ENCODE results near the gene RNF181.
"Not testable (repeated sequence)": the region's sequence is repeated elsewhere in the genome, so short reads cannot be mapped to it uniquely, and the experiment has no call there.

RNF181 gene

GRCh38 chr2:85595301-85596025, at the start of gene RNF181:
Gene RNF181, plus strand, starts transcription at chr2:85595745. Its CDS starts 19 bp downstream, at chr2:85595764.
- DNase-seq: peak; percentile 90

- DNase-seq: no peak
Observed at GRCh38 chr2:85545780-85546240, 49.7 kb upstream of the RNF181 start.

- no peak for DNase-seq
Observed at GRCh38 chr2:85547089-85547858, 48.3 kb upstream of the RNF181 start.

DNA sequence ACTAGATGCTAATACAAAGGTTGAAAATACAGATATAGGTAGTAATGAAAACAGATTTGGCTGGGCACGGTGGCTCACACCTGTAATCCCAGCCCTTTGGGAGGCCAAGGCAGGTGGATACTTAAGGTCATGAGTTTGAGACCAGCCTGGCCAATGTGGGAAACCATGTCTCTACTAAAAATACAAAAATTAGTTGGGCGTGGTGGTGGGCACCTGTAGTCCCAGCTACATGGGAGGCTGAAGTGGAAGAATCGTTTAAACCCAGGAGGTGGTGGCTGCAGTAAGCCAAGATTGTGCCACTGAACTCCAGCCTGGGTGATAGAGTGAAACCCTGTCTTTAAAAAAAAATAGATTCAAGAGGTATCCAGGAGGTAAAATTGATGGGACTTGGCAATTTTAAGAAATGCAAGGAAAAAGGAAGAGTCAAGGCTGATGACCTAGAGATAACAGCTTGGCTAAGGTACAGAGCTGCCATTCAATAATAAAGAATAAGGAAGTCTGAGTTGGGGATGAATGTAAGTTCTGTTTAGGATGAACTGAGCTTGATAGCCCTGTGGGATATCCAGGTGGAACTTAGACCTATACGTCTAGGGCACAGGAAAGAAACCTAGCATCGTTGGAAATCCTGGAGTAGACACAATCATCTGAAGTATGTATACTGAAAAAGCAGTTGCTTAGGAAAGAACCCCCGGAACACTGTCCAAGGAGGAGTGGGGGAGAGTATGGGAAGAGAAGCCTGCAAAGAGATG, 47.5 kb upstream of the RNF181 start:
- no peak for DNase-seq

DNA sequence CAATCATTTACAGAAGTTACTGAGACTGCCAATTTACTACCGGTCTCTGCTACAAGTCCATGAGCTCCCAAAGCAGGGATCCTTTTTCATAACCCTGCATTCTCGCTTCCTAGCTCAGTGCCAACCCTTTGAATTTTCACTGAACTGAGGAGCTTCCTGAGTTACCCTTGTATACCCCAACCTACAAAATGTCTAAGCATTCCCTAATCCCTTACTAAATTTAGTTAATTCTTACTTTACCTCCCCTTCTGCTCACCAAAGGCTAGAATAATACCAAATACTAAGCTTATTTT, 47.0 kb upstream of the RNF181 start:
- DNase-seq: no peak

DNA sequence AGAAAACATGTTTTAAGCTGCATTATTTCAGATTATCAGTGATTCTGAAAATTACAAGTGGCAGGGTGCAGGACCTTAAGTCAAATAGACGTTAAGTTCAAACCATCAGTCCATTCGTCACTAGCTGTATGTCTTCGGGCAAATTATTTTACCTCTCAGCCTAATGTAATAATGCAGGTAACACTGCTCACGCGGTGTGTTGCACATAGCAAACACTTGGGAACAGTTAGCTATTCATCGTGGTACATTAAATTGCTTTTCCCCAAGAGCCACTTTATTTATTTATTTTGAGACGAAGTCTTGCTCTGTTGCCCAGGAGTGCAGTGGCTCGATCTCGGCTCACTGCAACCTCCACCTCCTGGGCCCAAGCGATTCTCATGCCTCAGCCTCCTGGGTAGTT, 46.5 kb upstream of the RNF181 start:
- no peak for DNase-seq

DNA sequence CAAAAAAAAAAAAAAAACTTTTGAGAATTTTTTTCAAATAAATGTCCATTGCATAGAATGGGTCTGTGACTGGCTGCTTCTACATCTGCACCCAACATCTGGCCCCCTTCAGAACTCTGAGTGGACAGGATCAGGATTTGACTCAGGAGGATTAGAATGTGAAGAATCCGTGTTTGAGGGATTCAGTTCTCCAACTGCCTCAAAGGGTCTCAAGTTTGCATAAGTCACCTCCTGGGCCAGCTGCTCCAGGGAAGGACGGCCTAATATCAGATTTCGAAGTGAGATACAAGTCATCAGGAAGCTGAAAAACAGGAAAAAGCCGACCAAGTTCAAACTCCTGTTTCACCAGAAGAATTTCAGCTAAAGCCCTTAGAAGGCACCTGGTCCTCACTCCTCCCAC, 45.7 kb upstream of the RNF181 start:
- no peak for DNase-seq

DNA sequence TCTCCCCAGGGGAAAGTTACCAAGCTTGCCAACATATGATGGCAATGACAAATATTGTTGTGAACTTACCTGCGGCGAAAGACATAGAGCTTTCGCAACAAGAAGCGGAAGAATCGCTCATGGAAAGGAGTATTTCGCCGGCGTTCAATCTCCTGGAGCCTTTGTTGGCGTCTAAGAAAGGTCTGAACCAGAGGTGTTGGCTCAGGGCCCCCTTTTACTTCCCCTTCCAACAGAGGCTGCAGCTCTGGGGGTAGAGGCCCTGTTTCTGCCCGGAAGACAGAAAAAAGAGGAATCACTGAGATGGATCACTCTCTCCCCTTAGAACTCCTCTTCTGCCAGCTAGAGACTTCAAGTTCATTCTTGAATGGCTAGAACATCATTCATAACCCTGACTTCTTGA, 45.1 kb upstream of the RNF181 start:
- DNase-seq: no peak

- peak; percentile 92 for DNase-seq
Observed at GRCh38 chr2:85551698-85552678, 43.6 kb upstream of the RNF181 start.

GRCh38 chr2:85553184-85553583, 42.4 kb upstream of the RNF181 start:
- no peak for DNase-seq

- DNase-seq: no peak
Observed at GRCh38 chr2:85554980-85555612, 40.4 kb upstream of the RNF181 start.

DNA sequence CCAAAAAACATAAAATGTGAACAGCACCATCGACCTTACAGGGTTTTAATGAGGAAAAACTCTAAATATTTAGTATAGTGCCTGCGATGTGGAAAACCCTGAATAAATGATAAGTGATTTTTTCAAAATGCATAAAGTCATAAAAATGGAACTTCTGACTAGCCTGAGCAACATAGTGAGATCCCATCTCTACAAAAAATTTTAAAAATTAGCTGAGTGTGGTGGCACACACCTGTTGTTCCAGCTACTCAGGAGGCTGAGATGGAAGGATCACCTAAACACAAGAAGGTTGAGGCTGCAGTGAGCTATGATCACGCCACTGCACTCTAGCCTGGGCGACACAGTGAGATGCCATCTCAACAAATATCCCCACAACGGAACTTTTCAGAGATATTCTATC, 38.4 kb upstream of the RNF181 start:
- no peak for DNase-seq

DNA sequence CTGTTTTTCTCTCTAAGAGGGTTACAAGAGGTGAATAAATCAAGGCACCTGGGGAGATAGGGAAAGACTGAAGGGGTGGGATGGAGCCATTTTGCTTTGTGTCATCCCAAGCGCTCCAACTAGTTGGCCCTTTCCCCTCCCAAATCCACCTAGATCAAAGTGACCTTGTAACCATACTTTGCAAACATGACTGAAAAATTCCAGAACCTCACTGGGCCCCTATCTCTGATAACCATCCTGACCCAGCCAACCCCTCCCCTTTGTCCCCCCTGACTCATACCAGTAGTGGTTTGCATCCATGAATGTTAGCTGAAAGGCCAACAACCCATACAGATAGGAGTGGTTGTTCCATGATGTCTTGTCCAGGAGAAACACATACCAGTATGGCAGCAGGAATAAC, 37.4 kb upstream of the RNF181 start:
- no peak for DNase-seq

GRCh38 chr2:85560403-85560726, 35.2 kb upstream of the RNF181 start:
- not testable (repeated sequence) for DNase-seq

DNA sequence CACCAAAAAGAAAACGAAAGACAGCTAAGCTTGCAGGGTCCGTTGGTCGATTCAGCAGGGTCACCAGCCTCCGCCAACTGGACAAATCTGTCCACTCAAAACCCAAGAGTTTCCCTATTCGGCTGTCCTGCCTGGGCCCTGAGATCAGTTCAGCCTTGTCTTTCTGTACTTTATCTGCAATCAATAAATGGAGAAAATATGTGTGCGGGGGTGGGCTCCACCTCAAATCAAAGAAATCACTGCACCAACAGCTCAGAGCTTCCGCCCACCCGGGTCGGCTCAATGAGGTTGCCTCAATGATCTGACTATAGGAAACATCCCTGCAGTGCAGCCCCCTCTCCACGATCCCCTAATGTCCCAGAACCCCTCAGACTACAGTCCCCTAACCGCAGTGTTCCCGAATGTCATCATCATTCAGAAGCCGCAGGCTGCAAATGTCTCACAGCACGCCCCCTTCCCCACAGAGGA, 34.7 kb upstream of the RNF181 start:
- DNase-seq: peak; percentile 60

DNA sequence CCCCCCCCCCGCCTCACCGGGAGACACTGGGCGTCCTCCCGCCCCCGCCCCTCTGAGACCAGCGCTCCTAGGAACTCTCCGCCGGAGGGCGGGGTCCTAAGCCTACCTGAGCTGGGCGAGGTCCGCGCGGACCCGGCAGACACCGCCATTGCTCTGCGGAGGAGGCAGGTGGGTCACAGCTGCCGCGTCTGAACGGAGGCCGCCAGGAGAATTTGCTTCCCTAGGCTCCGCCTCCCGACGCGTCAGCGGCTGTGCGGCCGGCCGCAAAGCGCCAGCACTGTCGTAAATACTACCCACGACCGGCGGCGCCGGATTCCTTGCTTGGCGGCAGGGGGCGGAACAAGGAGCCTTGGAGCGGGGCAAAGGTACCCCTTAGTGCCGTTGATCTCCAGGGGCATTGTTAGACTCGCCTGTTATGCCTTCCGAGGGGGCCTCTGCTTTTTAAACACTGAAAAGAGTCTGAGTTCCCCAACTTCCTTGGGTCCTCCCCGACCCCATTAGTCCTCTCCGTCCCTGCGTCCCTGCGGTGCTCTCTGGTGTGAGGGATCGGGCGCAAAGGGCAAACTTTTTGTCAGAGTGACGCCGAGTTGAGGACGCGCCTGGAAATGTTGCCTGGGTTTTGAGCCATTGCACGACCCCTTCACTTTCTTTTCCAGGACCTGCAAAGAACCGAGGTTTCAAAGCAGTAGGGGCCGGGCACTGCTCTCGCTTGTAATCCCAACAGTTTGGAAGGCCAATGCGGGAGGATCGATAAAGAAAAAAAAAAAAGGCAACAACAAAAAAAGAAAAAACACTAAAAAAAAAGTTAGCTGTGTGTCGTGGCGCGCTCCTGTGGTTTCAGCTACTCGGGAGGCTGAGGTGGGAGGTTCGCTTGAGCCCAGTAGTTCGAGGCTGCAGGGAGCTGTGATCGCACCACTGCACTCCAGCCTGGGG, 34.0 kb upstream of the RNF181 start, which contains the start of gene GGCX:
Gene GGCX (minus strand): TSS at position 214 of the 933 bp plus-strand sequence. CDS start 65 bp downstream, at position 149.
- peak; percentile 96 for DNase-seq

- DNase-seq: no peak
Observed at GRCh38 chr2:85564144-85564563, 31.4 kb upstream of the RNF181 start.

- DNase-seq: no peak
Observed at GRCh38 chr2:85566265-85566664, 29.3 kb upstream of the RNF181 start.

- no peak for DNase-seq
Observed at GRCh38 chr2:85575739-85576138, 19.8 kb upstream of the RNF181 start.

- no peak for DNase-seq
Observed at GRCh38 chr2:85577063-85577385, 18.5 kb upstream of the RNF181 start.
